ENCODE results near the gene PHKG2.

GRCh38 chr16:30787613-30788378, 39.6 kb downstream of the PHKG2 start:
- no peak for TF ChIP-seq CTCF (conservative IDR thresholded peaks at IDR 0.05; ENCODE audit: low read length)
- no peak for TF ChIP-seq EZH2phosphoT487 (IDR thresholded peaks at IDR 0.05; ENCODE audit: borderline replicate concordance)
